ENCODE data around the gene JCAD.

The JCAD gene

GRCh38 chr10:29977171-29977570, 82.2 kb downstream of the JCAD start:
- DNase-seq (ENCODE audit: low read depth) = no peak
- TF ChIP-seq CTCF (IDR thresholded peaks at IDR 0.05; ENCODE audit: control insufficient read depth, extremely low read depth, insufficient read depth) = no peak
- no peak overlapping the region for H3K4me3 ChIP-seq (ENCODE audit: low read depth, low read length)

- no peak overlapping the region for H3K4me3 ChIP-seq (ENCODE audit: low read depth, low read length)
- no peak for TF ChIP-seq CTCF (IDR thresholded peaks at IDR 0.05; ENCODE audit: control insufficient read depth, extremely low read depth, insufficient read depth)
- no peak for DNase-seq (ENCODE audit: low read depth)
Observed at GRCh38 chr10:29976134-29976533, 83.3 kb downstream of the JCAD start.

GRCh38 chr10:29974773-29975172, 84.6 kb downstream of the JCAD start:
- TF ChIP-seq CTCF (IDR thresholded peaks at IDR 0.05; ENCODE audit: control insufficient read depth, extremely low read depth, insufficient read depth) = no peak
- DNase-seq (ENCODE audit: low read depth) = no peak
- no peak overlapping the region for H3K4me3 ChIP-seq (ENCODE audit: low read depth, low read length)

GRCh38 chr10:29973921-29974320, 85.5 kb downstream of the JCAD start:
- TF ChIP-seq CTCF (IDR thresholded peaks at IDR 0.05; ENCODE audit: control insufficient read depth, extremely low read depth, insufficient read depth) = no peak
- DNase-seq (ENCODE audit: low read depth) = no peak
- no peak overlapping the region for H3K4me3 ChIP-seq (ENCODE audit: low read depth, low read length)

- TF ChIP-seq CTCF (IDR thresholded peaks at IDR 0.05; ENCODE audit: control insufficient read depth, extremely low read depth, insufficient read depth) = no peak
- H3K4me3 ChIP-seq (ENCODE audit: low read depth, low read length) = no peak overlapping the region
- DNase-seq (ENCODE audit: low read depth) = no peak
Observed at GRCh38 chr10:29970576-29970975, 88.8 kb downstream of the JCAD start.

- no peak for TF ChIP-seq CTCF (IDR thresholded peaks at IDR 0.05; ENCODE audit: control insufficient read depth, extremely low read depth, insufficient read depth)
- H3K4me3 ChIP-seq (ENCODE audit: low read depth, low read length) = no peak overlapping the region
- DNase-seq (ENCODE audit: low read depth) = no peak
Observed at GRCh38 chr10:29970012-29970396, 89.4 kb downstream of the JCAD start.

- TF ChIP-seq CTCF (IDR thresholded peaks at IDR 0.05; ENCODE audit: control insufficient read depth, extremely low read depth, insufficient read depth) = no peak
- no peak for DNase-seq (ENCODE audit: low read depth)
- H3K4me3 ChIP-seq (ENCODE audit: low read depth, low read length) = no peak overlapping the region
Observed at GRCh38 chr10:29969255-29970011, 90.0 kb downstream of the JCAD start.

Data from LNCaP clone FGC (cell line).